ENCODE measurements around the gene NXPE4. TPM values are rescaled to one million over a fixed set of nuclear protein-coding genes. Genes with fewer than 3 reads are reported as not detected.
"Not testable (repeated sequence)": the region's sequence is repeated elsewhere in the genome, so short reads cannot be mapped to it uniquely, and the experiment has no call there.

NXPE4 gene
- total RNA-seq, 1 donor from 2014 or later = not detected

GRCh38 chr11:114612199-114612598 is 16.6 kb upstream of the NXPE4 start:
- DNase-seq (ENCODE audit: missing footprints); ATAC-seq; intact Hi-C loops (cut with DNase I): not testable (repeated sequence)

- intact Hi-C loops (cut with DNase I) = no loop called here
- no peak for ATAC-seq
- no peak for DNase-seq (ENCODE audit: missing footprints)
Observed at GRCh38 chr11:114610984-114611944, 15.7 kb upstream of the NXPE4 start.

GRCh38 chr11:114610550-114610949 is 15.0 kb upstream of the NXPE4 start:
- ATAC-seq = no peak
- no peak for DNase-seq (ENCODE audit: missing footprints)
- intact Hi-C loops (cut with DNase I) = no loop called here

GRCh38 chr11:114609429-114609828 is 13.8 kb upstream of the NXPE4 start:
- DNase-seq (ENCODE audit: missing footprints) (no peak), ATAC-seq (no peak)
- intact Hi-C loops (cut with DNase I) = loop anchor here (10.0 kb wide), 1 partner anchor 265 kb away; no protein-coding TSS in a partner anchor

- not testable (repeated sequence) for DNase-seq (ENCODE audit: missing footprints); ATAC-seq
- intact Hi-C loops (cut with DNase I) = loop anchor here (10.0 kb wide), 1 partner anchor 264 kb away; no protein-coding TSS in a partner anchor
Observed at GRCh38 chr11:114608605-114609004, 13.0 kb upstream of the NXPE4 start.

- DNase-seq (ENCODE audit: missing footprints) (no peak), ATAC-seq (no peak)
- intact Hi-C loops (cut with DNase I) = loop anchor here (10.0 kb wide), 1 partner anchor 263 kb away; no protein-coding TSS in a partner anchor
Observed at GRCh38 chr11:114607753-114608459, 12.3 kb upstream of the NXPE4 start.

GRCh38 chr11:114606802-114607075 is 11.2 kb upstream of the NXPE4 start:
- DNase-seq (ENCODE audit: missing footprints); ATAC-seq: not testable (repeated sequence)
- intact Hi-C loops (cut with DNase I) = loop anchor here (10.0 kb wide), 1 partner anchor 262 kb away; no protein-coding TSS in a partner anchor

GRCh38 chr11:114606003-114606801 is 10.6 kb upstream of the NXPE4 start:
- DNase-seq (ENCODE audit: missing footprints) (no peak), ATAC-seq (no peak)
- intact Hi-C loops (cut with DNase I) = loop anchor here (10.0 kb wide), 1 partner anchor 261 kb away; no protein-coding TSS in a partner anchor

- intact Hi-C loops (cut with DNase I) = loop anchor here (10.0 kb wide), 1 partner anchor 261 kb away; no protein-coding TSS in a partner anchor
- ATAC-seq (no peak), DNase-seq (ENCODE audit: missing footprints) (no peak)
Observed at GRCh38 chr11:114605370-114605769, 9.8 kb upstream of the NXPE4 start.

GRCh38 chr11:114604886-114605285 is 9.3 kb upstream of the NXPE4 start:
- intact Hi-C loops (cut with DNase I) = loop anchor here (10.0 kb wide), 1 partner anchor 260 kb away; no protein-coding TSS in a partner anchor
- no peak for ATAC-seq

GRCh38 chr11:114604179-114604813 is 8.7 kb upstream of the NXPE4 start:
- no peak for ATAC-seq
- intact Hi-C loops (cut with DNase I) = loop anchor here (10.0 kb wide), 1 partner anchor 259 kb away; no protein-coding TSS in a partner anchor
- no peak for DNase-seq (ENCODE audit: missing footprints)

More at GRCh38 chr11:114604886-114605285, 9.3 kb upstream of the NXPE4 start:
- DNase-seq (ENCODE audit: missing footprints) = no peak

- DNase-seq (ENCODE audit: missing footprints); ATAC-seq: not testable (repeated sequence)
- intact Hi-C loops (cut with DNase I) = loop anchor here (10.0 kb wide), 1 partner anchor 258 kb away; no protein-coding TSS in a partner anchor
Observed at GRCh38 chr11:114603151-114603550, 7.6 kb upstream of the NXPE4 start.

GRCh38 chr11:114598461-114598860 is 2.9 kb upstream of the NXPE4 start:
- DNase-seq (ENCODE audit: missing footprints) = no peak

GRCh38 chr11:114596175-114596919 is 761 bp upstream of the NXPE4 start:
- intact Hi-C loops (cut with DNase I) = no loop called here
- DNase-seq (ENCODE audit: missing footprints) = no peak

More at GRCh38 chr11:114598461-114598860, 2.9 kb upstream of the NXPE4 start:
- no peak for ATAC-seq
- intact Hi-C loops (cut with DNase I) = no loop called here

GRCh38 chr11:114594703-114595102 is 883 bp downstream of the NXPE4 start:
- intact Hi-C loops (cut with DNase I) = no loop called here
- ATAC-seq = no peak

More at GRCh38 chr11:114596175-114596919, 761 bp upstream of the NXPE4 start:
- ATAC-seq = no peak

GRCh38 chr11:114587398-114587953 is 8.1 kb downstream of the NXPE4 start:
- intact Hi-C loops (cut with DNase I) = no loop called here
- DNase-seq (ENCODE audit: missing footprints) (no peak), ATAC-seq (no peak)

More at GRCh38 chr11:114594703-114595102, 883 bp downstream of the NXPE4 start:
- DNase-seq (ENCODE audit: missing footprints) = no peak

- DNase-seq (ENCODE audit: missing footprints) (no peak), ATAC-seq (no peak)
- intact Hi-C loops (cut with DNase I) = no loop called here
Observed at GRCh38 chr11:114586797-114587196, 8.8 kb downstream of the NXPE4 start.

Data from Right ventricle myocardium inferior (tissue), 1 donor.